Panc1 (cell line): ENCODE measurements around the gene EZH2.

Experiments used
- POLR2AphosphoS5 ChIP-seq: IDR thresholded peaks from 2 replicates; pipeline ENCODE4 v1.6.1; 2012; ENCODE audit warnings: mild to moderate bottlenecking, low read depth, low read length, moderate library complexity
- TCF7L2 ChIP-seq: IDR thresholded peaks from 2 replicates; pipeline ENCODE4 v1.6.1; 2011; ENCODE audit warnings: mild to moderate bottlenecking, low read depth, low read length, inconsistent platforms
- TF ChIP-seq, protein P1 (sequence below): fragments of 450-650 bp; IDR thresholded peaks from 2 replicates; pipeline ENCODE4 v1.5.1; 2017; ENCODE audit warnings: mild to moderate bottlenecking

DNA sequence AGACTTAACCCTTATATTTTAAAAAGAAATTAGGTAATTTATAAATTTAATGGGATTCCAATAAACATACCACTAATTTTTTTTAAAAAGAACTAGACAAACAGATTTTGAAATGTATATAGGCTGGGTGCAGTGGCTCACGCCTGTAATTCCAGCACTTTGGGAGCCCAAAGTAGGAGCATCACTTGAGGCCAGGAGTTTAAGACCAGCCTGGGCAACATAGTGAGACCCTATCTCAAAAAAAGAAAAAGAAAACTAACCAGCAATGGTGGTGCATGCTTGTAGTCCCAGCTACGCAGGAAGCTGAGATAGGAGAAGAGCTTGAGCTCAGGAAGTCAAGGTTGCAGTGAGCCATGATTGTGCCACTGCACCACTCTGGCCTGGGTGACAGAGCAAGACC, 62.7 kb downstream of the EZH2 start:
- TF ChIP-seq, protein P1, sequence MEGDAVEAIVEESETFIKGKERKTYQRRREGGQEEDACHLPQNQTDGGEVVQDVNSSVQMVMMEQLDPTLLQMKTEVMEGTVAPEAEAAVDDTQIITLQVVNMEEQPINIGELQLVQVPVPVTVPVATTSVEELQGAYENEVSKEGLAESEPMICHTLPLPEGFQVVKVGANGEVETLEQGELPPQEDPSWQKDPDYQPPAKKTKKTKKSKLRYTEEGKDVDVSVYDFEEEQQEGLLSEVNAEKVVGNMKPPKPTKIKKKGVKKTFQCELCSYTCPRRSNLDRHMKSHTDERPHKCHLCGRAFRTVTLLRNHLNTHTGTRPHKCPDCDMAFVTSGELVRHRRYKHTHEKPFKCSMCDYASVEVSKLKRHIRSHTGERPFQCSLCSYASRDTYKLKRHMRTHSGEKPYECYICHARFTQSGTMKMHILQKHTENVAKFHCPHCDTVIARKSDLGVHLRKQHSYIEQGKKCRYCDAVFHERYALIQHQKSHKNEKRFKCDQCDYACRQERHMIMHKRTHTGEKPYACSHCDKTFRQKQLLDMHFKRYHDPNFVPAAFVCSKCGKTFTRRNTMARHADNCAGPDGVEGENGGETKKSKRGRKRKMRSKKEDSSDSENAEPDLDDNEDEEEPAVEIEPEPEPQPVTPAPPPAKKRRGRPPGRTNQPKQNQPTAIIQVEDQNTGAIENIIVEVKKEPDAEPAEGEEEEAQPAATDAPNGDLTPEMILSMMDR = no peak
- TF ChIP-seq POLR2AphosphoS5 (no peak), TCF7L2 (no peak)
